Activated CD4-positive, alpha-beta memory T cell treated with anti-CD3 and anti-CD28 coated beads for 36 hours (primary cell): Measurements from ENCODE around the gene MRPS9. TPM values are rescaled to one million over a fixed set of nuclear protein-coding genes. Genes with fewer than 3 reads are reported as not detected.

ENCODE experiments used
- CTCF ChIA-PET: fragments of 350-600 bp; sonication (Branson Sonifier 250); formaldehyde crosslinking; loops from one replicate; lab custom pipeline; 2021; ENCODE audit warnings: antibody characterized with exemption, inconsistent platforms; lab: Charles Lee
- POLR2A ChIA-PET: fragments of 350-600 bp; sonication (Branson Sonifier 250); formaldehyde crosslinking; loops from one replicate; lab custom pipeline; 2021; ENCODE audit warnings: antibody characterized with exemption; lab: Charles Lee
- DNase-seq: peaks from one replicate; pipeline ENCODE4 v3.0.0-alpha.2; 2020
- H3K27ac Mint-ChIP-seq: one replicate; pipeline ENCODE4 v1.8.0; 2021; ENCODE audit warnings: mixed read lengths
- H3K27me3 Mint-ChIP-seq: one replicate; pipeline ENCODE4 v1.8.0; 2021; ENCODE audit warnings: mixed read lengths
- H3K36me3 Mint-ChIP-seq: one replicate; pipeline ENCODE4 v1.8.0; 2021; ENCODE audit warnings: mixed read lengths
- H3K4me1 Mint-ChIP-seq: one replicate; pipeline ENCODE4 v1.8.0; 2021; ENCODE audit warnings: low read depth, mixed read lengths
- H3K4me3 Mint-ChIP-seq: one replicate; pipeline ENCODE4 v1.8.0; 2021; ENCODE audit warnings: mild to moderate bottlenecking, mixed read lengths
- H3K9me3 Mint-ChIP-seq: one replicate; pipeline ENCODE4 v1.8.0; 2021; ENCODE audit warnings: mixed read lengths
- intact Hi-C: fragments of 100-400 bp; cut with micrococcal nuclease; formaldehyde crosslinking; loops from one replicate; pipeline ENCODE4 v1.15.1; 2023
- total RNA-seq, 2 experiments: library from RNA; stranded (reverse); gene quantifications; one replicate each; pipeline ENCODE4 v1.2.3, GENCODE V29; 2021

Gene MRPS9
- total RNA-seq, 2 experiments from 2014 or later = 38.2 to 39.3 TPM

GRCh38 chr2:105126336-105126735 lies 88.5 kb downstream of the MRPS9 start:
- Mint-ChIP-seq H3K4me3 (no peak overlapping the region), H3K27me3 (peaks cover 3% of the 10 kb centered on the region), H3K9me3 (no peaks in the 10 kb centered on the region), H3K27ac (no peak overlapping the region), H3K36me3 (no peaks in the 10 kb centered on the region), H3K4me1 (no peaks in the 10 kb centered on the region)
- POLR2A ChIA-PET = no interaction called here
- no peak for DNase-seq
- intact Hi-C loops = no loop called here
- CTCF ChIA-PET = interaction anchor here (1.1 kb wide), 1 partner anchor 110 kb away, joined by 3 read pairs; no protein-coding TSS in a partner anchor

- POLR2A ChIA-PET = no interaction called here
- CTCF ChIA-PET = no interaction called here
These were observed 89.5 kb downstream of the MRPS9 start for GRCh38 chr2:105127289-105127915.

GRCh38 chr2:105129722-105130232 lies 91.9 kb downstream of the MRPS9 start:
- intact Hi-C loops = no loop called here
- DNase-seq = no peak
- H3K36me3 Mint-ChIP-seq = no peaks in the 10 kb centered on the region
- peaks cover 3% of the 10 kb centered on the region for H3K27me3 Mint-ChIP-seq
- POLR2A ChIA-PET = no interaction called here
- CTCF ChIA-PET = interaction anchor here (0.7 kb wide), 1 partner anchor 16 kb away, joined by 3 read pairs; no protein-coding TSS in a partner anchor
- H3K27ac Mint-ChIP-seq = no peak overlapping the region
- H3K4me3 Mint-ChIP-seq = no peak overlapping the region
- H3K4me1 Mint-ChIP-seq = no peaks in the 10 kb centered on the region
- H3K9me3 Mint-ChIP-seq = no peaks in the 10 kb centered on the region

More at GRCh38 chr2:105127289-105127915, 89.5 kb downstream of the MRPS9 start:
- intact Hi-C loops = loop anchor here (1.0 kb wide), 1 partner anchor 17 kb away; no protein-coding TSS in a partner anchor
- peak; percentile 22 for DNase-seq
- Mint-ChIP-seq H3K36me3 (no peaks in the 10 kb centered on the region), H3K27ac (no peak overlapping the region), H3K27me3 (peaks cover 3% of the 10 kb centered on the region), H3K4me1 (no peaks in the 10 kb centered on the region), H3K4me3 (no peak overlapping the region), H3K9me3 (no peaks in the 10 kb centered on the region)

GRCh38 chr2:105130546-105130945 lies 92.7 kb downstream of the MRPS9 start:
- DNase-seq = no peak
- no peaks in the 10 kb centered on the region for H3K9me3 Mint-ChIP-seq
- H3K4me3 Mint-ChIP-seq = no peak overlapping the region
- H3K27me3 Mint-ChIP-seq = peaks cover 3% of the 10 kb centered on the region
- CTCF ChIA-PET = interaction anchor here (0.5 to 0.7 kb wide), 2 partner anchors 17 to 107 kb away, joined by 3 to 4 read pairs; no protein-coding TSS in a partner anchor
- POLR2A ChIA-PET = no interaction called here
- H3K4me1 Mint-ChIP-seq = no peaks in the 10 kb centered on the region
- intact Hi-C loops = no loop called here
- H3K36me3 Mint-ChIP-seq = no peaks in the 10 kb centered on the region
- H3K27ac Mint-ChIP-seq = no peak overlapping the region

GRCh38 chr2:105134081-105134480 lies 96.2 kb downstream of the MRPS9 start:
- Mint-ChIP-seq H3K27ac (no peak overlapping the region), H3K4me3 (no peak overlapping the region), H3K27me3 (no peaks in the 10 kb centered on the region), H3K4me1 (no peaks in the 10 kb centered on the region), H3K9me3 (no peaks in the 10 kb centered on the region), H3K36me3 (no peaks in the 10 kb centered on the region)
- no peak for DNase-seq
- intact Hi-C loops = no loop called here
- ChIA-PET CTCF (no interaction called here), POLR2A (no interaction called here)

GRCh38 chr2:105135436-105135835 lies 97.6 kb downstream of the MRPS9 start:
- ChIA-PET CTCF (no interaction called here), POLR2A (no interaction called here)
- H3K9me3 Mint-ChIP-seq = no peaks in the 10 kb centered on the region
- H3K27ac Mint-ChIP-seq = no peak overlapping the region
- intact Hi-C loops = no loop called here
- H3K36me3 Mint-ChIP-seq = no peaks in the 10 kb centered on the region
- H3K27me3 Mint-ChIP-seq = peaks cover 4% of the 10 kb centered on the region
- no peaks in the 10 kb centered on the region for H3K4me1 Mint-ChIP-seq
- no peak overlapping the region for H3K4me3 Mint-ChIP-seq
- no peak for DNase-seq

- no peak overlapping the region for H3K4me3 Mint-ChIP-seq
- POLR2A ChIA-PET = no interaction called here
- peaks cover 7% of the 10 kb centered on the region for H3K27me3 Mint-ChIP-seq
- CTCF ChIA-PET = interaction anchor here (1.3 kb wide), 1 partner anchor 100 kb away, joined by 3 read pairs; no protein-coding TSS in a partner anchor
- no peak for DNase-seq
- H3K27ac Mint-ChIP-seq = no peak overlapping the region
- no peaks in the 10 kb centered on the region for H3K9me3 Mint-ChIP-seq
- intact Hi-C loops = no loop called here
- no peaks in the 10 kb centered on the region for H3K36me3 Mint-ChIP-seq
- no peaks in the 10 kb centered on the region for H3K4me1 Mint-ChIP-seq
These were observed 98.5 kb downstream of the MRPS9 start for GRCh38 chr2:105136394-105136793.

GRCh38 chr2:105138643-105139042 lies 100.8 kb downstream of the MRPS9 start:
- ChIA-PET CTCF (no interaction called here), POLR2A (no interaction called here)
- H3K36me3 Mint-ChIP-seq = no peaks in the 10 kb centered on the region
- no peaks in the 10 kb centered on the region for H3K9me3 Mint-ChIP-seq
- no peak overlapping the region for H3K27ac Mint-ChIP-seq
- peaks cover 19% of the 10 kb centered on the region for H3K27me3 Mint-ChIP-seq
- H3K4me3 Mint-ChIP-seq = no peak overlapping the region
- intact Hi-C loops = no loop called here
- no peak for DNase-seq
- peaks cover 2% of the 10 kb centered on the region for H3K4me1 Mint-ChIP-seq

- DNase-seq = no peak
- ChIA-PET POLR2A (no interaction called here), CTCF (no interaction called here)
- Mint-ChIP-seq H3K27me3 (peaks cover 23% of the 10 kb centered on the region), H3K4me3 (no peak overlapping the region), H3K4me1 (peaks cover 6% of the 10 kb centered on the region), H3K9me3 (no peaks in the 10 kb centered on the region), H3K36me3 (no peaks in the 10 kb centered on the region), H3K27ac (no peak overlapping the region)
- intact Hi-C loops = no loop called here
These were observed 101.8 kb downstream of the MRPS9 start for GRCh38 chr2:105139556-105140239.

GRCh38 chr2:105140240-105140568 lies 102.3 kb downstream of the MRPS9 start:
- Mint-ChIP-seq H3K9me3 (no peaks in the 10 kb centered on the region), H3K36me3 (no peaks in the 10 kb centered on the region), H3K4me3 (no peak overlapping the region), H3K27me3 (peaks cover 27% of the 10 kb centered on the region), H3K27ac (no peak overlapping the region), H3K4me1 (peaks cover 8% of the 10 kb centered on the region)
- ChIA-PET CTCF (no interaction called here), POLR2A (no interaction called here)
- no peak for DNase-seq
- intact Hi-C loops = no loop called here

GRCh38 chr2:105141099-105141614 lies 103.3 kb downstream of the MRPS9 start:
- Mint-ChIP-seq H3K4me1 (peaks cover 8% of the 10 kb centered on the region), H3K27ac (no peak overlapping the region), H3K27me3 (peaks cover 27% of the 10 kb centered on the region), H3K9me3 (no peaks in the 10 kb centered on the region), H3K36me3 (no peaks in the 10 kb centered on the region), H3K4me3 (no peak overlapping the region)
- no peak for DNase-seq
- POLR2A ChIA-PET = no interaction called here
- intact Hi-C loops = no loop called here
- CTCF ChIA-PET = no interaction called here

- Mint-ChIP-seq H3K36me3 (no peaks in the 10 kb centered on the region), H3K4me1 (peaks cover 8% of the 10 kb centered on the region), H3K27ac (no peak overlapping the region), H3K27me3 (peaks cover 30% of the 10 kb centered on the region), H3K4me3 (no peak overlapping the region), H3K9me3 (no peaks in the 10 kb centered on the region)
- DNase-seq = no peak
- intact Hi-C loops = no loop called here
- ChIA-PET POLR2A (no interaction called here), CTCF (no interaction called here)
These were observed 104.4 kb downstream of the MRPS9 start for GRCh38 chr2:105142239-105142638.
